ENCODE measurements around the gene GATD1. TPM values are rescaled to one million over a fixed set of nuclear protein-coding genes. Genes with fewer than 3 reads are reported as not detected.

The GATD1 gene
- total and polyA plus RNA-seq, 2 donors (not counting 1 experiment from before 2014, with no cell fraction given), result 14.7 to 20.3 TPM

GRCh38 chr11:795634-796564, 18.6 kb upstream of the GATD1 start:
- no peak overlapping the region for H2AFZ ChIP-seq (ENCODE audit: low read length)

GRCh38 chr11:794766-795633, 17.7 kb upstream of the GATD1 start:
- Histone ChIP-seq H3K9ac (ENCODE audit: insufficient read depth, low read length) (peak overlapping the region; percentile 37), H3K27me3 (ENCODE audit: control insufficient read depth, insufficient read depth, low read length) (no peaks in the 10 kb centered on the region), H3K9me3 (ENCODE audit: control insufficient read depth, insufficient read depth, low read depth, low read length) (no peaks in the 10 kb centered on the region), H4K20me1 (ENCODE audit: control insufficient read depth, extremely low read depth, insufficient read depth, low read length) (no peaks in the 10 kb centered on the region), H3K4me1 (ENCODE audit: control insufficient read depth, extremely low read depth, insufficient read depth, low read length) (peaks cover 7% of the 10 kb centered on the region), H3K27ac (ENCODE audit: insufficient read depth, low read length) (peak overlapping the region; percentile 88), H3K4me3 (replicated peaks in 1 of 4; ENCODE audit: control extremely low read depth in 1 of 4, insufficient read depth in 1 of 4, low read depth in 3 of 4, low read length in 4 of 4) (peak overlapping the region; percentile 56 to 80 (median 74)), H3K4me2 (ENCODE audit: extremely low read depth, insufficient read depth, low read length) (peak overlapping the region; percentile 88), H3K79me2 (ENCODE audit: control insufficient read depth, insufficient read depth, low read length) (peaks cover 17% of the 10 kb centered on the region), H2AFZ (ENCODE audit: low read length) (no peak overlapping the region), H3K36me3 (ENCODE audit: control insufficient read depth, insufficient read depth, low read length) (peaks cover 14% of the 10 kb centered on the region)
- TF ChIP-seq CTCF (conservative IDR thresholded peaks at IDR 0.05 in 1 of 2, IDR thresholded peaks at IDR 0.05 in 1 of 2; ENCODE audit: low read depth in 1 of 2, low read length in 2 of 2) (no peak), EZH2 (IDR thresholded peaks at IDR 0.05; ENCODE audit: low read length, missing control alignments) (no peak)
- DNase-seq (ENCODE audit: low read depth in 2 of 2), result no peak

More at GRCh38 chr11:795634-796564, 18.6 kb upstream of the GATD1 start:
- Histone ChIP-seq H3K4me1 (ENCODE audit: control insufficient read depth, extremely low read depth, insufficient read depth, low read length) (peaks cover 7% of the 10 kb centered on the region), H3K27ac (ENCODE audit: insufficient read depth, low read length) (peak overlapping the region; percentile 88), H3K27me3 (ENCODE audit: control insufficient read depth, insufficient read depth, low read length) (no peaks in the 10 kb centered on the region), H3K36me3 (ENCODE audit: control insufficient read depth, insufficient read depth, low read length) (peaks cover 19% of the 10 kb centered on the region), H3K9ac (ENCODE audit: insufficient read depth, low read length) (peak overlapping the region; percentile 78), H3K4me2 (ENCODE audit: extremely low read depth, insufficient read depth, low read length) (peak overlapping the region; percentile 100), H3K4me3 (replicated peaks in 1 of 4; ENCODE audit: control extremely low read depth in 1 of 4, insufficient read depth in 1 of 4, low read depth in 3 of 4, low read length in 4 of 4) (peak overlapping the region; percentile 62 to 87 (median 74)), H4K20me1 (ENCODE audit: control insufficient read depth, extremely low read depth, insufficient read depth, low read length) (no peaks in the 10 kb centered on the region), H3K79me2 (ENCODE audit: control insufficient read depth, insufficient read depth, low read length) (peaks cover 17% of the 10 kb centered on the region), H3K9me3 (ENCODE audit: control insufficient read depth, insufficient read depth, low read depth, low read length) (no peaks in the 10 kb centered on the region)
- TF ChIP-seq EZH2 (IDR thresholded peaks at IDR 0.05; ENCODE audit: low read length, missing control alignments) (no peak), CTCF (conservative IDR thresholded peaks at IDR 0.05 in 1 of 2, IDR thresholded peaks at IDR 0.05 in 1 of 2; ENCODE audit: low read depth in 1 of 2, low read length in 2 of 2) (no peak)
- peak; percentile 77 to 79 for DNase-seq (ENCODE audit: low read depth in 2 of 2)
